Measurements from ENCODE around the gene RGL3.

Gene RGL3

DNA sequence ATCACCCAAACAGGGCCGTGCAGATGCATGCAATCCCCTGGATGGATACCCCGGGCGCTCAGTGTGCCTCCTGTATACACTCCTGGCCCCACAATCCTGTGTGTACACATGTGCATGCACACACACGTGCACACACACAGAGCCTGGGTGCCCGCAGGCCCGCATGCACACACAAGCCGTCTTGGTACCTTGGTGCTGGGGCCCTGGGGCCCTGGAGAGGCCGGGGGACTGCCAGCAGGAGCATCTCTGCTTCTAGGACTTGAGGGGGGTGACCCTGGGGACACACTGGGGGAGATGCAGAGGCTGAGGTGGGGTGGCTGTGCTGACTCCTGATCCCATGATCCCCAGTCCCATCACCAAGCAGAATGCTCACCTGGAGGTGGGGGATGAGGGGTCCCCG lies 19.4 kb downstream of the RGL3 start:
- TF ChIP-seq, protein P1, sequence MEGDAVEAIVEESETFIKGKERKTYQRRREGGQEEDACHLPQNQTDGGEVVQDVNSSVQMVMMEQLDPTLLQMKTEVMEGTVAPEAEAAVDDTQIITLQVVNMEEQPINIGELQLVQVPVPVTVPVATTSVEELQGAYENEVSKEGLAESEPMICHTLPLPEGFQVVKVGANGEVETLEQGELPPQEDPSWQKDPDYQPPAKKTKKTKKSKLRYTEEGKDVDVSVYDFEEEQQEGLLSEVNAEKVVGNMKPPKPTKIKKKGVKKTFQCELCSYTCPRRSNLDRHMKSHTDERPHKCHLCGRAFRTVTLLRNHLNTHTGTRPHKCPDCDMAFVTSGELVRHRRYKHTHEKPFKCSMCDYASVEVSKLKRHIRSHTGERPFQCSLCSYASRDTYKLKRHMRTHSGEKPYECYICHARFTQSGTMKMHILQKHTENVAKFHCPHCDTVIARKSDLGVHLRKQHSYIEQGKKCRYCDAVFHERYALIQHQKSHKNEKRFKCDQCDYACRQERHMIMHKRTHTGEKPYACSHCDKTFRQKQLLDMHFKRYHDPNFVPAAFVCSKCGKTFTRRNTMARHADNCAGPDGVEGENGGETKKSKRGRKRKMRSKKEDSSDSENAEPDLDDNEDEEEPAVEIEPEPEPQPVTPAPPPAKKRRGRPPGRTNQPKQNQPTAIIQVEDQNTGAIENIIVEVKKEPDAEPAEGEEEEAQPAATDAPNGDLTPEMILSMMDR (conservative IDR thresholded peaks at IDR 0.05; ENCODE audit: low read depth): no peak

DNA sequence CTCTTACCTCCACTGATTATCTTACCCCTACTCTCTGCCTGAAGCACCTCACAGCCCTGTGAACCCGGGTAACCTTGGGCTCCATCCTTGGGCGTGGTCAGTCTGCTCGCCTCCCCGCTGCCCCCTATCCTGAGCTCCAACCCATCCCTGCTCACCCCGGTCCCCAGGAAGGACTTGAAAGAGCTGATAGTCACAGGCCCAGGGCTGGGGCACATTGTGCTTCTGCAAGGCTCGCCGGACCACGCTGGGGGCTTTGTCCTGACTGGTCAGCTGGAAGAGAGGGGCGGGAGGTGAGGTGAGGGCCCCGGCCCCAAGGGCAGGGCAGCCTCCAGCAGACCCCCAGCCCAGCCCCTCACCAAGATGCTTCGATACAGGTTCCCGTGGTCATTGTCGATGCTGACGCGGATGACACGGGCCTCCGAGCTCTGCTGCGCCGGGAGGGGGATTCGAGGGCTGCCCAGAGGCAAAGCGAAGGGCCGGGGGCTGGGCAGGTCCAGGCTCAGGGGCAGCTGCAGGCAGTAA lies 22.0 kb downstream of the RGL3 start:
- POLR2A ChIA-PET (ENCODE audit: low non-redundant PET): no interaction called here
- no peak for DNase-seq (ENCODE audit: low spot score)
- CTCF ChIA-PET: interaction anchor here (1.4 kb wide), 1 partner anchor 14 kb away, joined by 4 read pairs; no protein-coding TSS in a partner anchor
- TF ChIP-seq, protein P1 (conservative IDR thresholded peaks at IDR 0.05; ENCODE audit: low read depth): no peak
- H3K27ac ChIP-seq: no peak overlapping the region

More for the DNA sequence above, 19.4 kb downstream of the RGL3 start:
- ChIA-PET POLR2A (ENCODE audit: low non-redundant PET) (no interaction called here), CTCF (no interaction called here)
- H3K27ac ChIP-seq: no peak overlapping the region
- DNase-seq (ENCODE audit: low spot score): no peak

DNA sequence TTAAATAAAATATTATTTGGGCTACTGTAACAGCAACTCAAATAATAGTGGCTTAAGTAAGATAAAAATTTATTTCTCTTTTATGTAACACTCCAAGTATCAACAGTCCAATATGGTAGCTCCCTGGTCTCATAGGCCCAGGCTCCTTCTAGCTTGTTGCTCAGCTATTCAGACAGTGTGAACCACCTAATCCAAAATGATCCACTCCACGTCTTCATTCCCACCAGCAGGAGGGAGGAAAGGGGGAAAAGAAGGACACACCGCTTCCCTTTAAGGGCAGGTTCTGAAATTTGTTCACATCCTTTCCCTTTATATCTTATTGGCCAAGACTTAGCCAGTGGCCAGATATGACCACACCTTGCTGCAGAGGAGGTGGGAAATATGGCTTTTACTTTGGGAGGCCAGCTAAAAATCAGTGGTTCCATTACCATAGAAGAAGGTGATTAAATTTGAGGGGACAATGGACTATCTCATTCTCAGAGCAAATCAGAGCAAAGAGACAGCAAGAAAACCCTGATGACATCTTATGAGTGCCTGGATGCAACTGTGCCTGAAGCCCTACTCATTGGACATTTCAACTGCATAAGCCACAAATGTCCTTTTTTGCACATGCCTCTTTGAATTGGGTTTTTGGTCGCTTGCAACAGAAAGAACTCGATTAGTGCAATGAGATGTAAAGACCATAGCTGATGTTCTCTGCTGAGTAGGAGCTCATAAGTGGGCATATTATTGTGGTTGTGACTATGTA lies 28.0 kb downstream of the RGL3 start:
- H3K27ac ChIP-seq: no peak overlapping the region
- CTCF ChIA-PET: interaction anchor here (0.6 to 1.8 kb wide), 3 partner anchors 9 to 10 kb away, joined by 4 to 9 read pairs (median 4); no protein-coding TSS in a partner anchor
- no peak for DNase-seq (ENCODE audit: low spot score)
- TF ChIP-seq, protein P1 (conservative IDR thresholded peaks at IDR 0.05; ENCODE audit: low read depth): no peak
- POLR2A ChIA-PET (ENCODE audit: low non-redundant PET): no interaction called here

DNA sequence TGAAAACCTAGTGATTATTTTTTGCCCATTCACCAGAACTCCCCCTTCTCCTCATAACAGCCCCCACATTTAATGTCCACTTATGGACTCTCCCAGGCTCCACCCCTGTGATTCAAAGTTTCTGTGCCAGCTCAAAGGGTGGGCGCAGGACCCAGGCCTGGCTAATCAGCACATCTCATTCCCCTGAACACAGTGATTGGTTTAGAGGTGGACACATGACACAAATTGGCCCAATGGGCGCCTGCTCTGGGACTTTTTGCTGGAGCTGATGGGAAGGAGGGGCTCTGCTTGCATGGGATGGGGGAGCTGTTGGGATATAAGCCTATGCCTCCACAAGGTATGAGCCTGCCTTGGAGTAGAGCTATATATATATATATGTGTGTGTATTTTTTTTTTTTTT lies 28.8 kb downstream of the RGL3 start:
- TF ChIP-seq, protein P1 (conservative IDR thresholded peaks at IDR 0.05; ENCODE audit: low read depth): no peak
- POLR2A ChIA-PET (ENCODE audit: low non-redundant PET): no interaction called here
- no peak overlapping the region for H3K27ac ChIP-seq
- CTCF ChIA-PET: interaction anchor here (1.0 to 1.8 kb wide), 2 partner anchors 8 to 9 kb away, joined by 4 to 9 read pairs; no protein-coding TSS in a partner anchor
- no peak for DNase-seq (ENCODE audit: low spot score)

DNA sequence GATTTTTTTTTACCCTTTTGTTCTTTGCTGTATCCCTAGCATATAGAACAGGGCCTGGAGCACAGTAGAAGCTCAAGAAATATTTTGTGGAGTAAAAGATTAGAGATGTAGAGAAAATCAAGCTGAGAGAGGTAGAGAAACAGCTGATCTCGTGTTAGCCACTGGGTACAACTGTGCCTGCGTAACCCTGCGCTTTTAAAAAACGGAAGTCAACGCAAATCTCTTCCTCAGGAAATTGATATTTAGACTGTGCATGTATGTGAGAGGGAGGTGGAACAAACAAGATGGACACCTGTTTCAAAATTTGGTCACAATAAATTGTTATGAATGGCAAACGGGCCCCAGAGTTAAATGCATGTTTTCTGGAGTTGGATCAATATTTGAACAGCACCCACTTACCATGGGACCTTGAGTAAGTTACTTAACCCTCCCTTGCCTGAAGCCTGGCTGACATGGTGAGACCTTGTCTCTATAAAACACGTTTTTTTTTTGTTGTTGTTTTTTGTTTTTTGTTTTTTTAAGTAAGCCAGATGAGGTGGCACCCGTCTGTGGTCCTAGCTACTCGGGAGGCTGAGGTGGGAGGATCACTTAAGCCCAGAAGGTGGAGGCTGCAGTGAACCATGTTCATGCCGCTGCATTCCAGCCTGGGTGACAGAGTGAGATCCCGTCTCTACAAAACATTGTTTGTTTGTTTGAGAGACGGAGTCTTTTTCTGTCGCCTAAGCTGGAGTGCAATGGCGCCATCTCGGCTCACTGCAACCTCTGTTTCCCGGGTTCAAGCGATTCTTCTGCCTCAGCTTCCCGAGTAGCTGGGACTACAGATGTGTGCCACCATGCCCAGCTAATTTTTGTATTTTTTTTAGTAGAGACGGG lies 31.7 kb downstream of the RGL3 start:
- DNase-seq (ENCODE audit: low spot score): no peak
- POLR2A ChIA-PET (ENCODE audit: low non-redundant PET): no interaction called here
- TF ChIP-seq, protein P1 (conservative IDR thresholded peaks at IDR 0.05; ENCODE audit: low read depth): no peak
- CTCF ChIA-PET: interaction anchor here (0.6 kb wide), 2 partner anchors 141 to 217 kb away, joined by 3 read pairs; no protein-coding TSS in a partner anchor
- H3K27ac ChIP-seq: no peak overlapping the region

DNA sequence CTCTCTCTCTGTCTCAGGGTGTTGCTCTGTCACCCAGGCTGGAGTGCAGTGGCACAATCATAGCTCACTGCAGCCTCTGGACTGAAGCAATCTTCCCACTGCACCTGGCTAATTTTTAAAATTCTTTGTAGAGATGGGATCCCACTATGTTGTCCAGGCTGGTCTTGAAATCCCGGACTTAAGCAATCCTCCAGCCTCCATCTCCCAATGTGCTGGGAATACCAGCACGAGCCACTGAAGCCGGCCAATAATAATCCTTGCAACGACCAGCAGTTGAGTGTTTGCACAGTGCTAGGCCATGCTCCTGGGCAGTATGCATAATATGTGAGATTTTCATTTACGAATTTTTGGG lies 34.4 kb downstream of the RGL3 start:
- TF ChIP-seq, protein P1 (conservative IDR thresholded peaks at IDR 0.05; ENCODE audit: low read depth): no peak
- CTCF ChIA-PET: interaction anchor here (0.6 to 0.7 kb wide), 2 partner anchors 536 to 1347 kb away, joined by 3 read pairs; partner anchors contain the start of gene C19orf38
- POLR2A ChIA-PET (ENCODE audit: low non-redundant PET): interaction anchor here (0.7 kb wide), 1 partner anchor 520 kb away, joined by 10 read pairs; no protein-coding TSS in a partner anchor
- peak overlapping the region; percentile 28 for H3K27ac ChIP-seq
- DNase-seq (ENCODE audit: low spot score): no peak

Data from RWPE1 (cell line).